Smooth muscle cell (in vitro differentiated cells): Measurements from ENCODE around the gene RACK1. TPM values are rescaled to one million over a fixed set of nuclear protein-coding genes. Genes with fewer than 3 reads are reported as not detected.

Source experiments
- DNase-seq: peaks from one replicate; lab custom pipeline; 2025; ENCODE audit not compliant: unreplicated experiment; lab: John Stamatoyannopoulos, UW
- H2AFZ ChIP-seq: fragments of 200-600 bp; sonication (generic); 2 replicates; pipeline ENCODE4 v1.6.0; 2016; ENCODE audit warnings: antibody characterized with exemption, low read depth, mild to moderate bottlenecking
- H3F3A ChIP-seq: fragments of 200-600 bp; sonication (generic); 2 replicates; pipeline ENCODE4 v1.6.0; 2017; ENCODE audit warnings: antibody characterized with exemption, low read depth
- H3K27ac ChIP-seq: fragments of 200-600 bp; sonication (generic); 2 replicates; pipeline ENCODE4 v1.5.1; 2016; ENCODE audit warnings: low read depth, mild to moderate bottlenecking
- H3K27me3 ChIP-seq: fragments of 200-600 bp; sonication (generic); 2 replicates; pipeline ENCODE4 v1.6.1; 2016; ENCODE audit warnings: low read depth, mild to moderate bottlenecking
- H3K36me3 ChIP-seq: fragments of 200-600 bp; sonication (generic); 2 replicates; pipeline ENCODE4 v1.5.1; 2016; ENCODE audit warnings: low read depth
- H3K4me1 ChIP-seq: fragments of 200-600 bp; sonication (generic); 2 replicates; pipeline ENCODE4 v1.5.1; 2016; ENCODE audit warnings: low read depth
- H3K4me2 ChIP-seq: fragments of 200-600 bp; sonication (generic); 2 replicates; pipeline ENCODE4 v1.6.0; 2016; ENCODE audit warnings: mild to moderate bottlenecking
- H3K4me3 ChIP-seq: fragments of 200-600 bp; sonication (generic); 2 replicates; pipeline ENCODE4 v1.5.1; 2016; ENCODE audit warnings: mild to moderate bottlenecking
- H3K79me2 ChIP-seq: fragments of 200-600 bp; sonication (generic); 2 replicates; pipeline ENCODE4 v1.6.0; 2016; ENCODE audit warnings: low read depth, mild to moderate bottlenecking
- H3K9ac ChIP-seq: fragments of 200-600 bp; sonication (generic); 2 replicates; pipeline ENCODE4 v1.6.0; 2016; ENCODE audit warnings: low read depth
- H3K9me3 ChIP-seq: fragments of 200-600 bp; sonication (generic); replicated peaks from 2 replicates; pipeline ENCODE4 v1.5.1; 2016; ENCODE audit warnings: low read depth
- H4K20me1 ChIP-seq: fragments of 200-600 bp; sonication (generic); 2 replicates; pipeline ENCODE4 v1.6.0; 2016; ENCODE audit warnings: low read depth
- WGBS: methylation state at CpG from one replicate; pipeline ENCODE4 v1.1.7; 2016; ENCODE audit warnings: low lambda C conversion rate; 5-methylcytosine and 5-hydroxymethylcytosine counted together
- polyA plus RNA-seq: library from polyadenylated mRNA; unstranded; fragments of >200 nt; fragmentation: Nextera tagmentation; extraction: Ambion mirVana; gene quantifications from 2 replicates; pipeline ENCODE4 v1.2.1, GENCODE V29; 2016
- total RNA-seq: library from RNA; depleted of rRNA; stranded (reverse); fragments of >200 nt; gene quantifications from 2 replicates; pipeline ENCODE4 v1.2.3, GENCODE V29; 2014
- TF ChIP-seq, protein P1 (sequence below): fragments of 200-600 bp; sonication (generic); IDR thresholded peaks from 2 replicates; pipeline ENCODE4 v1.5.1; 2017; ENCODE audit warnings: borderline replicate concordance, mild to moderate bottlenecking, antibody characterized with exemption; ENCODE audit not compliant: insufficient read depth, poor library complexity, severe bottlenecking

RACK1 gene
- total and polyA plus RNA-seq, 2 experiments from 2014 or later, result 617 to 2,098 TPM

DNA sequence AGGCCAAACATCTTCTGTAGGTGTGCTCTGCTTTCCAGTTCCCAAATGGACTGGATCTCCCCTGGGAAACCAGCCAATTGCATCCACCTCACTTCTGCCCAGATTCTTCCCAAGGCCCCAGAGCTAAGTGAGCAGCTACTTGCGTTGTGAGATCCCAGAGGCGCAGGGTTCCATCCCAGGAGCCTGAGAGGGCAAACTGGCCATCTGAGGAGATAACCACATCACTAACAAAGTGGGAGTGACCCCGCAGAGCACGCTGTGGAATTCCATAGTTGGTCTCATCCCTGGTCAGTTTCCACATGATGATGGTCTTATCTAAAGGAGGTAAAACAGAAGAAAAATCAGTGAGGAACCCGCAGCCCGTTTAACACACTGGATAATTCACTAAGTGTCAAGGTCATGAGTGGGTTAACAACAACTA is 1.7 kb downstream of the RACK1 start:
- H4K20me1 ChIP-seq, result peaks cover 64% of the 10 kb centered on the region

DNA sequence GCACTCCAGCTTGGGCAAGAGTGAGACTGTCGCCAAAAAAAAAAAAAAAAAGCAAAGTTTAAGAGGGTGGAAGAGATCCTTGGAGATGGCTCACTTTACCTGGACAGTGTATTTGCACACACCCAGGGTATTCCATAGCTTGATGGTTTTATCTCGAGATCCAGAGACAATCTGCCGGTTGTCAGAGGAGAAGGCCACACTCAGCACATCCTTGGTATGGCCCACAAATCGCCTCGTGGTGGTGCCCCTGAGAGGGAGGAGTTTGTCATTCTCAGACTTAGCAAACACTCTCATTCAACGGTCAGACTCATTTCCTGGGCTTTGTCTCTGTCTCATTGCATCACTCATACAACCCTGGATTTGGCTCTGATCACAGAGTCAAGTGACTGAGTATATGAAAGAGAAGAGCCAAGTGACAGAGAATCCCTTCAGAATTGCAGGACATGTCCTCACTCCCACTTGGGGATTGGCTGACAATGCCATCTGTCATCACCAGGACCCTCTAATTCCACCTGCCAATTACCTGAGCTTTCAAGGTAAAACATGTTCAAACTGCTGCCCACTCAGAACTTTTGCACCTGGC is 2.2 kb downstream of the RACK1 start:
- peak overlapping the region; percentile 97 for H3K4me2 ChIP-seq
- peak overlapping the region; percentile 88 for H3K9ac ChIP-seq
- H3K36me3 ChIP-seq, result peaks cover 17% of the 10 kb centered on the region
- peaks cover 69% of the 10 kb centered on the region for H4K20me1 ChIP-seq
- H3K27ac ChIP-seq, result peak overlapping the region; percentile 88
- H3K27me3 ChIP-seq, result no peaks in the 10 kb centered on the region
- H3F3A ChIP-seq, result peaks cover 52% of the 10 kb centered on the region
- H3K79me2 ChIP-seq, result peaks cover 54% of the 10 kb centered on the region
- no peak for DNase-seq
- TF ChIP-seq, protein P1, sequence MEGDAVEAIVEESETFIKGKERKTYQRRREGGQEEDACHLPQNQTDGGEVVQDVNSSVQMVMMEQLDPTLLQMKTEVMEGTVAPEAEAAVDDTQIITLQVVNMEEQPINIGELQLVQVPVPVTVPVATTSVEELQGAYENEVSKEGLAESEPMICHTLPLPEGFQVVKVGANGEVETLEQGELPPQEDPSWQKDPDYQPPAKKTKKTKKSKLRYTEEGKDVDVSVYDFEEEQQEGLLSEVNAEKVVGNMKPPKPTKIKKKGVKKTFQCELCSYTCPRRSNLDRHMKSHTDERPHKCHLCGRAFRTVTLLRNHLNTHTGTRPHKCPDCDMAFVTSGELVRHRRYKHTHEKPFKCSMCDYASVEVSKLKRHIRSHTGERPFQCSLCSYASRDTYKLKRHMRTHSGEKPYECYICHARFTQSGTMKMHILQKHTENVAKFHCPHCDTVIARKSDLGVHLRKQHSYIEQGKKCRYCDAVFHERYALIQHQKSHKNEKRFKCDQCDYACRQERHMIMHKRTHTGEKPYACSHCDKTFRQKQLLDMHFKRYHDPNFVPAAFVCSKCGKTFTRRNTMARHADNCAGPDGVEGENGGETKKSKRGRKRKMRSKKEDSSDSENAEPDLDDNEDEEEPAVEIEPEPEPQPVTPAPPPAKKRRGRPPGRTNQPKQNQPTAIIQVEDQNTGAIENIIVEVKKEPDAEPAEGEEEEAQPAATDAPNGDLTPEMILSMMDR, result no peak
- H3K9me3 ChIP-seq, result no peaks in the 10 kb centered on the region
- H3K4me3 ChIP-seq, result peak overlapping the region; percentile 71
- 55% methylated on average over 6 of the region's 6 CpGs for WGBS
- H2AFZ ChIP-seq, result no peak overlapping the region
- peaks cover 20% of the 10 kb centered on the region for H3K4me1 ChIP-seq

More for the DNA sequence above, 1.7 kb downstream of the RACK1 start:
- Histone ChIP-seq H3K79me2 (peaks cover 57% of the 10 kb centered on the region), H3K36me3 (peaks cover 15% of the 10 kb centered on the region), H2AFZ (no peak overlapping the region), H3K9me3 (no peaks in the 10 kb centered on the region), H3K27ac (peak overlapping the region; percentile 88), H3K4me3 (peak overlapping the region; percentile 71), H3K4me2 (peak overlapping the region; percentile 97), H3K4me1 (peaks cover 20% of the 10 kb centered on the region), H3K27me3 (no peaks in the 10 kb centered on the region), H3K9ac (peak overlapping the region; percentile 88), H3F3A (peaks cover 46% of the 10 kb centered on the region)
- TF ChIP-seq, protein P1, result no peak
- no peak for DNase-seq
- 41% methylated on average over 6 of the region's 6 CpGs for WGBS

DNA sequence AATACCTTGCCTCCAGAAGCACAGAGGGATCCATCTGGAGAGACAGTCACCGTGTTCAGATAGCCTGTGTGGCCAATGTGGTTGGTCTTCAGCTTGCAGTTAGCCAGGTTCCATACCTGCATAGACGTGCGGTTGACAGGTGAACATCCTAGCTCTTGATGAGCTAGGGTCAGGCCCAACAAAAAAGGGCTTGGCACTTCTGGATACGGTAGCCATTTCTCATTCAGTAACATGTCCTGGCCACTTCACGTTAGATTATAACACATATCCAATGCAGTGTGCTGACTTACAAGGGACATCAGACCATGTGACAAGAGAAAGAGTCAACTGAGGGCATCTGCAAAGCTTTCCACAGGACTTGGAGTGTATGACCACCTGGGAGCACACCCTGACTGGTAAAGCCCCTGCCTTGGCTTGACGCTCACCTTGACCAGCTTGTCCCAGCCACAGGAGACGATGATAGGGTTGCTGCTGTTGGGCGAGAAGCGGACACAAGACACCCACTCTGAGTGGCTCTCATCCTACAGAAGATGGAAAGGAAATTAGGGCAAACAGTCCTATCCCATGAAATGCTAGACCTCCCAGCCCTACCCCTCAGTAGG is 4.5 kb downstream of the RACK1 start:
- H3K9me3 ChIP-seq, result no peaks in the 10 kb centered on the region
- peaks cover 17% of the 10 kb centered on the region for H3K36me3 ChIP-seq
- H2AFZ ChIP-seq, result no peak overlapping the region
- peaks cover 59% of the 10 kb centered on the region for H3F3A ChIP-seq
- no peak overlapping the region for H3K4me3 ChIP-seq
- peaks cover 10% of the 10 kb centered on the region for H3K4me1 ChIP-seq
- TF ChIP-seq, protein P1, result no peak
- no peak for DNase-seq
- H3K79me2 ChIP-seq, result peaks cover 54% of the 10 kb centered on the region
- WGBS, result 96% methylated on average over 9 of the region's 9 CpGs
- no peaks in the 10 kb centered on the region for H3K27me3 ChIP-seq
- H3K4me2 ChIP-seq, result no peak overlapping the region
- H3K9ac ChIP-seq, result no peak overlapping the region
- peaks cover 88% of the 10 kb centered on the region for H4K20me1 ChIP-seq
- peak overlapping the region; percentile 42 for H3K27ac ChIP-seq
